Nephron progenitor cell (in vitro differentiated cells): ENCODE measurements around the gene COL4A1.
"Not testable (repeated sequence)": the region's sequence is repeated elsewhere in the genome, so short reads cannot be mapped to it uniquely, and the experiment has no call there.

Source experiments
- DNase-seq: peaks from one replicate; pipeline ENCODE4 v3.0.0; 2021
- H3K27ac Mint-ChIP-seq: 2 replicates; pipeline ENCODE4 v1.8.0; 2021; ENCODE audit warnings: mild to moderate bottlenecking, moderate library complexity, mixed read lengths
- H3K27me3 Mint-ChIP-seq: 2 replicates; pipeline ENCODE4 v1.8.0; 2021; ENCODE audit warnings: mild to moderate bottlenecking, low read depth, mixed read lengths; ENCODE audit not compliant: poor library complexity
- H3K36me3 Mint-ChIP-seq: 2 replicates; pipeline ENCODE4 v1.8.0; 2021; ENCODE audit warnings: low read depth, mixed read lengths
- H3K4me1 Mint-ChIP-seq: 2 replicates; pipeline ENCODE4 v1.8.0; 2021; ENCODE audit warnings: mixed read lengths
- H3K4me3 Mint-ChIP-seq: 2 replicates; pipeline ENCODE4 v1.8.0; 2021; ENCODE audit warnings: mild to moderate bottlenecking, moderate library complexity, mixed read lengths
- H3K9me3 Mint-ChIP-seq: 2 replicates; pipeline ENCODE4 v1.8.0; 2021; ENCODE audit warnings: mild to moderate bottlenecking, moderate library complexity, mixed read lengths
- CTCF ChIP-seq: fragments of 200-600 bp; sonication (generic); IDR thresholded peaks from 2 replicates; pipeline ENCODE4 v1.5.0; 2021; ENCODE audit warnings: antibody characterized with exemption

Gene COL4A1

GRCh38 chr13:110113284-110113764, 193.6 kb downstream of the COL4A1 start:
- no peak overlapping the region for H3K27ac Mint-ChIP-seq
- H3K4me1 Mint-ChIP-seq = peaks cover 22% of the 10 kb centered on the region
- TF ChIP-seq CTCF = no peak
- no peaks in the 10 kb centered on the region for H3K9me3 Mint-ChIP-seq
- H3K36me3 Mint-ChIP-seq = no peaks in the 10 kb centered on the region
- H3K4me3 Mint-ChIP-seq = no peak overlapping the region
- no peak for DNase-seq
- H3K27me3 Mint-ChIP-seq = peaks cover 31% of the 10 kb centered on the region

GRCh38 chr13:110112379-110112778, 194.6 kb downstream of the COL4A1 start:
- peak; percentile 45 for DNase-seq
- Mint-ChIP-seq H3K4me1 (peaks cover 22% of the 10 kb centered on the region), H3K27me3 (peaks cover 23% of the 10 kb centered on the region)
- H3K9me3 Mint-ChIP-seq, H3K36me3 Mint-ChIP-seq, H3K4me3 Mint-ChIP-seq, H3K27ac Mint-ChIP-seq: not testable (repeated sequence)
- TF ChIP-seq CTCF = peak; percentile 43

GRCh38 chr13:110110783-110111182, 196.2 kb downstream of the COL4A1 start:
- Mint-ChIP-seq H3K27me3 (peaks cover 8% of the 10 kb centered on the region), H3K27ac (no peak overlapping the region), H3K36me3 (no peaks in the 10 kb centered on the region), H3K4me1 (peaks cover 28% of the 10 kb centered on the region), H3K4me3 (no peak overlapping the region), H3K9me3 (no peaks in the 10 kb centered on the region)
- DNase-seq = no peak
- TF ChIP-seq CTCF = no peak

- Mint-ChIP-seq H3K27ac (no peak overlapping the region), H3K9me3 (no peaks in the 10 kb centered on the region)
- no peak for DNase-seq
Observed at GRCh38 chr13:110109910-110110309, 197.0 kb downstream of the COL4A1 start.

GRCh38 chr13:110109140-110109783, 197.7 kb downstream of the COL4A1 start:
- DNase-seq = no peak
- H3K36me3 Mint-ChIP-seq = no peaks in the 10 kb centered on the region
- TF ChIP-seq CTCF = no peak
- no peaks in the 10 kb centered on the region for H3K9me3 Mint-ChIP-seq
- H3K27ac Mint-ChIP-seq = no peak overlapping the region
- H3K4me1 Mint-ChIP-seq = peaks cover 20% of the 10 kb centered on the region
- H3K27me3 Mint-ChIP-seq = peaks cover 3% of the 10 kb centered on the region
- H3K4me3 Mint-ChIP-seq = no peak overlapping the region

More at GRCh38 chr13:110109910-110110309, 197.0 kb downstream of the COL4A1 start:
- Mint-ChIP-seq H3K36me3 (no peaks in the 10 kb centered on the region), H3K4me1 (peaks cover 26% of the 10 kb centered on the region), H3K4me3 (no peak overlapping the region), H3K27me3 (peaks cover 7% of the 10 kb centered on the region)
- TF ChIP-seq CTCF = no peak
